OCI-LY7 (cell line): ENCODE measurements around the gene MTHFR. TPM values are rescaled to one million over a fixed set of nuclear protein-coding genes. Genes with fewer than 3 reads are reported as not detected.
A peak's percentile ranks its signal among the peaks of the same experiment; 100 is the strongest.

Source experiments
- BruUV-seq: library from RNA; stranded (reverse); fragments of 400-500 nt; replicated peaks from 2 replicates; lab custom pipeline; 2021; lab: Mats Ljungman, UMichigan
- CTCF ChIA-PET: fragments of 300-600 bp; sonication (Branson Sonifier 250); formaldehyde crosslinking; loops from one replicate; lab custom pipeline; 2022; ENCODE audit warnings: antibody characterized with exemption; ENCODE audit not compliant: unreplicated experiment; lab: Charles Lee
- POLR2A ChIA-PET: fragments of 300-600 bp; sonication (Branson Sonifier 250); formaldehyde crosslinking; loops from one replicate; lab custom pipeline; 2022; ENCODE audit warnings: antibody characterized with exemption; lab: Charles Lee
- DNase-seq: peaks from one replicate; pipeline ENCODE4 v3.0.0-alpha.2; 2015; ENCODE audit warnings: low spot score
- H2AFZ ChIP-seq: fragments of 200-600 bp; sonication (generic), shearing (Covaris generic); 2 replicates; pipeline ENCODE4 v1.6.1; 2014; ENCODE audit warnings: mild to moderate bottlenecking, antibody characterized with exemption, low read length, moderate library complexity
- H3K27ac ChIP-seq: fragments of 200-600 bp; sonication (generic); 2 replicates; pipeline ENCODE4 v1.5.1; 2014; ENCODE audit warnings: mixed run types, low read depth, mild to moderate bottlenecking, moderate library complexity, low read length, inconsistent platforms; ENCODE audit not compliant: poor library complexity, severe bottlenecking
- H3K36me3 ChIP-seq: fragments of 200-600 bp; sonication (generic); 2 replicates; pipeline ENCODE4 v1.6.1; 2014; ENCODE audit warnings: mild to moderate bottlenecking, antibody characterized with exemption, low read length, moderate library complexity, mixed read lengths; ENCODE audit not compliant: insufficient read depth
- H3K4me1 ChIP-seq: fragments of 200-600 bp; sonication (generic); 2 replicates; pipeline ENCODE4 v1.5.1; 2014; ENCODE audit warnings: mild to moderate bottlenecking, low read length; ENCODE audit not compliant: insufficient read depth, poor library complexity, severe bottlenecking
- H3K4me2 ChIP-seq: fragments of 200-600 bp; sonication (generic); 2 replicates; pipeline ENCODE4 v1.6.1; 2014; ENCODE audit warnings: mild to moderate bottlenecking, low read length
- H3K4me3 ChIP-seq: fragments of 200-600 bp; sonication (generic); 2 replicates; pipeline ENCODE4 v1.5.1; 2014; ENCODE audit warnings: mild to moderate bottlenecking, low read depth, low read length; ENCODE audit not compliant: poor library complexity, severe bottlenecking
- H3K79me2 ChIP-seq: fragments of 200-600 bp; sonication (generic); 2 replicates; pipeline ENCODE4 v1.6.1; 2016; ENCODE audit warnings: low read depth, mild to moderate bottlenecking, low read length, moderate library complexity, mixed read lengths; ENCODE audit not compliant: insufficient read depth
- H3K9me2 ChIP-seq: fragments of 200-600 bp; sonication (generic); 2 replicates; pipeline ENCODE4 v1.6.1; 2016; ENCODE audit warnings: mild to moderate bottlenecking, low read length, mixed read lengths; ENCODE audit not compliant: insufficient read depth
- H3K9me3 ChIP-seq: fragments of 200-600 bp; sonication (generic); 2 replicates; pipeline ENCODE4 v1.6.1; 2014; ENCODE audit warnings: mild to moderate bottlenecking, mixed run types, low read length, mixed read lengths
- H4K20me1 ChIP-seq: fragments of 200-600 bp; sonication (generic); 2 replicates; pipeline ENCODE4 v1.6.1; 2014; ENCODE audit warnings: mild to moderate bottlenecking, antibody characterized with exemption, low read length, moderate library complexity, mixed read lengths; ENCODE audit not compliant: insufficient read depth
- CTCF ChIP-seq: fragments of 200-600 bp; sonication (generic); conservative IDR thresholded peaks from 2 replicates; pipeline ENCODE4 v1.5.1; 2014; ENCODE audit warnings: mild to moderate bottlenecking, antibody characterized with exemption, low read length, moderate library complexity, mixed read lengths
- EZH2phosphoT487 ChIP-seq: fragments of 200-600 bp; sonication (generic); IDR thresholded peaks from 2 replicates; pipeline ENCODE4 v1.6.1; 2018; ENCODE audit warnings: low read depth, borderline replicate concordance, mild to moderate bottlenecking, mixed run types, antibody characterized with exemption, low read length, moderate library complexity, mixed read lengths
- intact Hi-C: fragments of 100-400 bp; cut with micrococcal nuclease; formaldehyde crosslinking; loops from one replicate; pipeline ENCODE4 v1.10.0; 2022; ENCODE audit not compliant: unreplicated experiment
- total RNA-seq, 2 experiments: library from RNA; depleted of rRNA in 1 of 2; stranded (reverse); fragments of >200 nt in 1 of 2; shearing (Covaris generic) in 1 of 2; gene quantifications; 2 replicates each; pipeline ENCODE4 v1.2.3, GENCODE V29; 2014 to 2022

Gene MTHFR
- total RNA-seq, 2 experiments from 2014 or later: 31.6 to 54.6 TPM

- Histone ChIP-seq H2AFZ (no peak within 1 kb of the TSS), H3K4me3 (no peak within 1 kb of the TSS), H3K4me1 (peaks cover 4% of the 10 kb centered on the region), H3K4me2 (peak within 1 kb of the TSS; percentile 35; the same call in 1 of the 2 replicates), H3K9me2 (no peaks in the 10 kb centered on the region), H3K27ac (no peak within 1 kb of the TSS), H3K36me3 (no peaks in the 10 kb centered on the region), H4K20me1 (no peaks in the 10 kb centered on the region), H3K79me2 (no peaks in the 10 kb centered on the region), H3K9me3 (no peaks in the 10 kb centered on the region)
- no peak for TF ChIP-seq CTCF
- TF ChIP-seq EZH2phosphoT487: no peak
- BruUV-seq: no TSS peak
- ChIA-PET CTCF (no interaction called here), POLR2A (no interaction called here)
- no peak for DNase-seq
- intact Hi-C loops: no loop called here
Measured at GRCh38 chr1:11761988-11762406, 43.8 kb downstream of the MTHFR start, which contains the start of gene C1orf167. Gene C1orf167, plus strand, starts transcription at chr1:11762193. Its CDS starts 2,208 bp downstream, at chr1:11764401.

GRCh38 chr1:11761285-11761684 is 44.5 kb downstream of the MTHFR start:
- no peaks in the 10 kb centered on the region for H3K36me3 ChIP-seq
- TF ChIP-seq CTCF: no peak
- TF ChIP-seq EZH2phosphoT487: no peak
- no peak for DNase-seq
- H3K79me2 ChIP-seq: no peaks in the 10 kb centered on the region
- no peaks in the 10 kb centered on the region for H4K20me1 ChIP-seq
- no peak overlapping the region for H2AFZ ChIP-seq
- CTCF ChIA-PET: no interaction called here
- peaks cover 4% of the 10 kb centered on the region for H3K4me1 ChIP-seq
- no peaks in the 10 kb centered on the region for H3K9me3 ChIP-seq
- no peak overlapping the region for H3K4me2 ChIP-seq
- POLR2A ChIA-PET: no interaction called here
- H3K4me3 ChIP-seq: no peak overlapping the region
- H3K9me2 ChIP-seq: no peaks in the 10 kb centered on the region
- no TSS peak for BruUV-seq
- intact Hi-C loops: no loop called here
- H3K27ac ChIP-seq: no peak overlapping the region

- BruUV-seq: no TSS peak
- H4K20me1 ChIP-seq: no peaks in the 10 kb centered on the region
- no peak for TF ChIP-seq CTCF
- H3K36me3 ChIP-seq: no peaks in the 10 kb centered on the region
- H3K27ac ChIP-seq: no peak overlapping the region
- no peak overlapping the region for H3K4me3 ChIP-seq
- no peaks in the 10 kb centered on the region for H3K9me2 ChIP-seq
- ChIA-PET CTCF (no interaction called here), POLR2A (no interaction called here)
- no peaks in the 10 kb centered on the region for H3K9me3 ChIP-seq
- peaks cover 4% of the 10 kb centered on the region for H3K4me1 ChIP-seq
- H2AFZ ChIP-seq: no peak overlapping the region
- no peak for DNase-seq
- H3K4me2 ChIP-seq: no peak overlapping the region
- intact Hi-C loops: no loop called here
- H3K79me2 ChIP-seq: no peaks in the 10 kb centered on the region
Measured at GRCh38 chr1:11759791-11760190, 46.0 kb downstream of the MTHFR start.
